ENCODE data around the gene SNX24.
"Not testable (repeated sequence)": the region's sequence is repeated elsewhere in the genome, so short reads cannot be mapped to it uniquely, and the experiment has no call there.

DNA sequence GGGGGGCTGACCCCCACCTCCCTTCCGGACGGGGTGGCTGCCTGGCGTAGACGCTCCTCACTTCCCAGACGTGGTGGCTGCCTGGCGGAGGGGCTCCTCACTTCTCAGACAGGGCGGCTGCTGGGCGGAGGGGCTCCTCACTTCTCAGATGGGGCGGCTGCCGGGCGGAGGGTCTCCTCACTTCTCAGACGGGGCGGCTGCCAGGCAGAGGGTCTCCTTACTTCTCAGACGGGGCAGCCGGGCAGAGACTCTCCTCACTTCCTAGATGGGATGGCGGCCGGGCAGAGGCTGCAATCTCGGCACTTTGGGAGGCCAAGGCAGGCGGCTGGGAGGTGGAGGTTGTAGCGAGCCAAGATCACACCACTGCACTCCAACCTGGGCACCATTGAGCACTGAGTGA, 68.0 kb downstream of the SNX24 start:
- TF ChIP-seq POLR2A (IDR thresholded peaks at IDR 0.05; ENCODE audit: low read depth, low read length); MAFK (IDR thresholded peaks at IDR 0.05; ENCODE audit: low read depth, low read length); FOS (IDR thresholded peaks at IDR 0.05; ENCODE audit: low read depth, low read length); RAD21 (IDR thresholded peaks at IDR 0.05; ENCODE audit: low read length); RCOR1 (IDR thresholded peaks at IDR 0.05; ENCODE audit: insufficient replicate concordance, low read length); BHLHE40 (IDR thresholded peaks at IDR 0.05; ENCODE audit: low read depth, low read length); NFE2L2 (IDR thresholded peaks at IDR 0.05; ENCODE audit: low read depth, low read length); MXI1 (IDR thresholded peaks at IDR 0.05; ENCODE audit: borderline replicate concordance, low read depth, low read length); CHD1 (IDR thresholded peaks at IDR 0.05; ENCODE audit: low read depth, low read length); SMC3 (IDR thresholded peaks at IDR 0.05; ENCODE audit: low read depth, low read length); CEBPB (IDR thresholded peaks at IDR 0.05; ENCODE audit: low read depth, low read length): not testable (repeated sequence)
- TF ChIP-seq, protein P1, sequence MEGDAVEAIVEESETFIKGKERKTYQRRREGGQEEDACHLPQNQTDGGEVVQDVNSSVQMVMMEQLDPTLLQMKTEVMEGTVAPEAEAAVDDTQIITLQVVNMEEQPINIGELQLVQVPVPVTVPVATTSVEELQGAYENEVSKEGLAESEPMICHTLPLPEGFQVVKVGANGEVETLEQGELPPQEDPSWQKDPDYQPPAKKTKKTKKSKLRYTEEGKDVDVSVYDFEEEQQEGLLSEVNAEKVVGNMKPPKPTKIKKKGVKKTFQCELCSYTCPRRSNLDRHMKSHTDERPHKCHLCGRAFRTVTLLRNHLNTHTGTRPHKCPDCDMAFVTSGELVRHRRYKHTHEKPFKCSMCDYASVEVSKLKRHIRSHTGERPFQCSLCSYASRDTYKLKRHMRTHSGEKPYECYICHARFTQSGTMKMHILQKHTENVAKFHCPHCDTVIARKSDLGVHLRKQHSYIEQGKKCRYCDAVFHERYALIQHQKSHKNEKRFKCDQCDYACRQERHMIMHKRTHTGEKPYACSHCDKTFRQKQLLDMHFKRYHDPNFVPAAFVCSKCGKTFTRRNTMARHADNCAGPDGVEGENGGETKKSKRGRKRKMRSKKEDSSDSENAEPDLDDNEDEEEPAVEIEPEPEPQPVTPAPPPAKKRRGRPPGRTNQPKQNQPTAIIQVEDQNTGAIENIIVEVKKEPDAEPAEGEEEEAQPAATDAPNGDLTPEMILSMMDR (conservative IDR thresholded peaks at IDR 0.05; ENCODE audit: low read depth, low read length) = not testable (repeated sequence)
- TF ChIP-seq, protein P2, sequence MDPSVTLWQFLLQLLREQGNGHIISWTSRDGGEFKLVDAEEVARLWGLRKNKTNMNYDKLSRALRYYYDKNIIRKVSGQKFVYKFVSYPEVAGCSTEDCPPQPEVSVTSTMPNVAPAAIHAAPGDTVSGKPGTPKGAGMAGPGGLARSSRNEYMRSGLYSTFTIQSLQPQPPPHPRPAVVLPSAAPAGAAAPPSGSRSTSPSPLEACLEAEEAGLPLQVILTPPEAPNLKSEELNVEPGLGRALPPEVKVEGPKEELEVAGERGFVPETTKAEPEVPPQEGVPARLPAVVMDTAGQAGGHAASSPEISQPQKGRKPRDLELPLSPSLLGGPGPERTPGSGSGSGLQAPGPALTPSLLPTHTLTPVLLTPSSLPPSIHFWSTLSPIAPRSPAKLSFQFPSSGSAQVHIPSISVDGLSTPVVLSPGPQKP (IDR thresholded peaks at IDR 0.05; ENCODE audit: borderline replicate concordance, low read depth, low read length) = not testable (repeated sequence)
- TF ChIP-seq, protein P3, sequence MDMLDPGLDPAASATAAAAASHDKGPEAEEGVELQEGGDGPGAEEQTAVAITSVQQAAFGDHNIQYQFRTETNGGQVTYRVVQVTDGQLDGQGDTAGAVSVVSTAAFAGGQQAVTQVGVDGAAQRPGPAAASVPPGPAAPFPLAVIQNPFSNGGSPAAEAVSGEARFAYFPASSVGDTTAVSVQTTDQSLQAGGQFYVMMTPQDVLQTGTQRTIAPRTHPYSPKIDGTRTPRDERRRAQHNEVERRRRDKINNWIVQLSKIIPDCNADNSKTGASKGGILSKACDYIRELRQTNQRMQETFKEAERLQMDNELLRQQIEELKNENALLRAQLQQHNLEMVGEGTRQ (IDR thresholded peaks at IDR 0.05; ENCODE audit: low read depth, low read length) = not testable (repeated sequence)
